GM20000 (cell line): ENCODE results near the gene ATP5F1D.

ENCODE experiments used
- DNase-seq: peaks from one replicate; pipeline ENCODE4 v3.0.0; 2012; ENCODE audit warnings: low spot score
- CTCF ChIP-seq: IDR thresholded peaks from 2 replicates; pipeline ENCODE4 v1.5.1; 2012; ENCODE audit warnings: mild to moderate bottlenecking, control low read depth; ENCODE audit errors: extremely low read depth, missing control alignments

ATP5F1D gene

GRCh38 chr19:1286487-1287353 is 45.2 kb downstream of the ATP5F1D start:
- no peak for TF ChIP-seq CTCF

GRCh38 chr19:1287354-1288225 is 46.0 kb downstream of the ATP5F1D start:
- peak; percentile 60 for DNase-seq
- no peak for TF ChIP-seq CTCF

More at GRCh38 chr19:1286487-1287353, 45.2 kb downstream of the ATP5F1D start:
- DNase-seq, result peak; percentile 60

GRCh38 chr19:1288226-1288612 is 46.7 kb downstream of the ATP5F1D start:
- peak; percentile 45 for DNase-seq
- no peak for TF ChIP-seq CTCF

GRCh38 chr19:1288833-1289685 is 47.5 kb downstream of the ATP5F1D start:
- DNase-seq, result peak; percentile 41
- no peak for TF ChIP-seq CTCF

GRCh38 chr19:1289686-1290025 is 48.1 kb downstream of the ATP5F1D start:
- no peak for TF ChIP-seq CTCF
- DNase-seq, result peak; percentile 42

GRCh38 chr19:1290196-1290702 is 48.7 kb downstream of the ATP5F1D start:
- no peak for TF ChIP-seq CTCF
- peak; percentile 41 for DNase-seq
